K562 (cell line): ENCODE data around the gene GALNT7. TPM values are rescaled to one million over a fixed set of nuclear protein-coding genes. Genes with fewer than 3 reads are reported as not detected.

Source experiments
- CLOCK ChIP-seq: fragments of 250-450 bp; sonication (Bioruptor Pico); IDR thresholded peaks from 2 replicates; pipeline ENCODE4 v1.4.0; 2020; ENCODE audit warnings: mild to moderate bottlenecking, moderate library complexity, borderline replicate concordance
- HIVEP1 ChIP-seq: fragments of 250-450 bp; sonication (Bioruptor Pico); IDR thresholded peaks from 2 replicates; pipeline ENCODE4 v1.4.0; 2020; ENCODE audit warnings: mild to moderate bottlenecking
- SRSF1 ChIP-seq: fragments of 200-400 bp; formaldehyde crosslinking; IDR thresholded peaks from 2 replicates; pipeline ENCODE4 v1.6.1; 2017; ENCODE audit warnings: mild to moderate bottlenecking, low read depth, low read length, moderate library complexity
- SRSF3 ChIP-seq: fragments of 200-400 bp; formaldehyde crosslinking; IDR thresholded peaks from 2 replicates; pipeline ENCODE4 v1.6.1; 2016; ENCODE audit warnings: mild to moderate bottlenecking, low read length, moderate library complexity; ENCODE audit not compliant: insufficient read depth
- TARDBP ChIP-seq: fragments of 450-650 bp; IDR thresholded peaks from 2 replicates; pipeline ENCODE4 v1.6.1; 2016
- UBTF ChIP-seq, 2 experiments: IDR thresholded peaks; 2 replicates each; pipeline ENCODE4 v1.6.1; 2012; ENCODE audit warnings: improper control_type of control experiment in 2 of 2, low read depth in 2 of 2, low read length in 2 of 2, borderline replicate concordance in 1 of 2
- polyA plus RNA-seq, 8 experiments: library from polyadenylated mRNA; depleted of rRNA in 4 of 8; stranded (reverse) in 5 of 8; unstranded in 3 of 8; fragments of >200 nt; fragmentation: Nextera tagmentation in 2 of 8; fragmentation: Illumina TruSeq in 1 of 8; extraction: Ambion mirVana in 2 of 8; extraction: Trizol in 1 of 8; gene quantifications; 2 replicates each; pipeline versions ENCODE4 v1.2.1 to v1.2.3, GENCODE V29; 2011 to 2014; ENCODE audit warnings: inconsistent platforms in 1 of 8, missing spikeins in 1 of 8
- total RNA-seq, 7 experiments: library from RNA; depleted of rRNA in 6 of 7; stranded (reverse); fragments of >200 nt in 6 of 7; fragmentation: Illumina TruSeq in 2 of 7; extraction: Trizol in 2 of 7; gene quantifications; 2 replicates each; pipeline versions ENCODE4 v1.2.1 to v1.2.3, GENCODE V29; 2011 to 2021; ENCODE audit warnings: low replicate concordance in 1 of 7

Gene GALNT7
- total and polyA plus RNA-seq, 9 of the 15 experiments (the other 6 are each of a cell fraction or from before 2014, with no cell fraction given), result 16.7 to 38.7 (median 31.1) TPM

- TF ChIP-seq CLOCK (CRISPR knock-in tag), result no peak
- no peak for TF ChIP-seq UBTF (IDR thresholded peaks at IDR 0.05; ENCODE audit: borderline replicate concordance in 1 of 2, low read depth in 2 of 2, low read length in 2 of 2)
- TF ChIP-seq SRSF3, result no peak
- no peak for TF ChIP-seq TARDBP
- TF ChIP-seq HIVEP1 (CRISPR knock-in tag), result no peak
- TF ChIP-seq SRSF1, result no peak
Observed at GRCh38 chr4:173246719-173247118, 78.1 kb downstream of the GALNT7 start (continued).
